ENCODE data around the gene COG7. TPM values are rescaled to one million over a fixed set of nuclear protein-coding genes. Genes with fewer than 3 reads are reported as not detected.
"Not testable (repeated sequence)": the region's sequence is repeated elsewhere in the genome, so short reads cannot be mapped to it uniquely, and the experiment has no call there.

COG7 gene
- total RNA-seq, 5 donors from 2014 or later (not counting 1 experiment from before 2014, with no cell fraction given) = 15.8 to 23.2 (median 22.4) TPM

- CTCF ChIA-PET = interaction anchor here (0.6 kb wide), 2 partner anchors 9 to 70 kb away, joined by 3 to 10 read pairs; no protein-coding TSS in a partner anchor
These were observed 15.4 kb downstream of the COG7 start for GRCh38 chr16:23437542-23437941.

GRCh38 chr16:23436951-23437350 lies 16.0 kb downstream of the COG7 start:
- peaks cover 42% of the 10 kb centered on the region for H3K36me3 Mint-ChIP-seq
- ATAC-seq (replicated peaks in 1 of 4) = no peak
- peaks cover 0 to 7% (median 5%) of the 10 kb centered on the region in 3 donors for H3K4me1 Mint-ChIP-seq
- CTCF ChIA-PET = interaction anchor here (0.6 to 1.8 kb wide), 2 partner anchors 11 to 71 kb away, joined by 3 to 5 read pairs; no protein-coding TSS in a partner anchor
- Histone ChIP-seq H3K9me3 (no peaks in the 10 kb centered on the region), H3K36me3 (ENCODE audit: control insufficient read depth in 2 of 2, extremely low read depth in 1 of 2, insufficient read depth in 1 of 2, low read length in 1 of 2) (peaks cover 16 to 48% of the 10 kb centered on the region in 2 donors), H3K4me1 (ENCODE audit: control insufficient read depth in 1 of 2, extremely low read depth in 1 of 2, insufficient read depth in 2 of 2, low read length in 2 of 2) (no peaks in the 10 kb centered on the region), H3K27ac (ENCODE audit: low read length) (no peak overlapping the region), H3K4me3 (ENCODE audit: control insufficient read depth in 1 of 2, extremely low read depth in 1 of 2, low read length in 1 of 2) (no peak overlapping the region), H3K27me3 (replicated peaks in 1 of 2; ENCODE audit: control insufficient read depth in 2 of 2, extremely low read depth in 1 of 2, insufficient read depth in 2 of 2, low read length in 1 of 2) (no peaks in the 10 kb centered on the region)
- no peak for DNase-seq
- no peak overlapping the region for H3K4me3 Mint-ChIP-seq
- H3K27ac Mint-ChIP-seq = no peak overlapping the region
- 94% methylated on average over 4 of the region's 4 CpGs for whole genome bisulfite sequencing (ENCODE audit: insufficient coverage)
- no peaks in the 10 kb centered on the region for H3K27me3 Mint-ChIP-seq
- POLR2A ChIA-PET = no interaction called here
- H3K9me3 Mint-ChIP-seq = no peaks in the 10 kb centered on the region

More at GRCh38 chr16:23437542-23437941, 15.4 kb downstream of the COG7 start:
- POLR2A ChIA-PET; DNase-seq; ATAC-seq (replicated peaks in 1 of 4); H3K9me3 Mint-ChIP-seq; H3K4me3 ChIP-seq (ENCODE audit: control insufficient read depth in 1 of 2, extremely low read depth in 1 of 2, low read length in 1 of 2); H3K9me3 ChIP-seq; H3K4me1 ChIP-seq (ENCODE audit: control insufficient read depth in 1 of 2, extremely low read depth in 1 of 2, insufficient read depth in 2 of 2, low read length in 2 of 2); H3K27me3 ChIP-seq (replicated peaks in 1 of 2; ENCODE audit: control insufficient read depth in 2 of 2, extremely low read depth in 1 of 2, insufficient read depth in 2 of 2, low read length in 1 of 2); H3K27me3 Mint-ChIP-seq; H3K4me3 Mint-ChIP-seq; H3K27ac ChIP-seq (ENCODE audit: low read length); H3K4me1 Mint-ChIP-seq; H3K27ac Mint-ChIP-seq: not testable (repeated sequence)
- H3K36me3 ChIP-seq (ENCODE audit: control insufficient read depth in 2 of 2, extremely low read depth in 1 of 2, insufficient read depth in 1 of 2, low read length in 1 of 2) = peaks cover 16 to 48% of the 10 kb centered on the region in 2 donors
- H3K36me3 Mint-ChIP-seq = peaks cover 42% of the 10 kb centered on the region
- WGBS (ENCODE audit: insufficient coverage) = 90% methylated on average over 2 of the region's 7 CpGs

GRCh38 chr16:23435500-23435899 lies 17.5 kb downstream of the COG7 start:
- peaks cover 0 to 7% (median 5%) of the 10 kb centered on the region in 3 donors for H3K4me1 Mint-ChIP-seq
- Histone ChIP-seq H3K27ac (ENCODE audit: low read length) (no peak overlapping the region), H3K36me3 (ENCODE audit: control insufficient read depth in 2 of 2, extremely low read depth in 1 of 2, insufficient read depth in 1 of 2, low read length in 1 of 2) (peaks cover 22 to 49% of the 10 kb centered on the region in 2 donors), H3K9me3 (no peaks in the 10 kb centered on the region), H3K4me1 (ENCODE audit: control insufficient read depth in 1 of 2, extremely low read depth in 1 of 2, insufficient read depth in 2 of 2, low read length in 2 of 2) (no peaks in the 10 kb centered on the region), H3K27me3 (replicated peaks in 1 of 2; ENCODE audit: control insufficient read depth in 2 of 2, extremely low read depth in 1 of 2, insufficient read depth in 2 of 2, low read length in 1 of 2) (no peaks in the 10 kb centered on the region), H3K4me3 (ENCODE audit: control insufficient read depth in 1 of 2, extremely low read depth in 1 of 2, low read length in 1 of 2) (no peak overlapping the region)
- H3K27me3 Mint-ChIP-seq = no peaks in the 10 kb centered on the region
- no peak overlapping the region for H3K4me3 Mint-ChIP-seq
- H3K36me3 Mint-ChIP-seq = peaks cover 36% of the 10 kb centered on the region
- ChIA-PET CTCF (interaction anchor here (0.6 to 2.5 kb wide), 7 partner anchors 10 to 251 kb away, joined by 3 to 13 read pairs (median 5); partner anchors contain the start of gene COG7 (in 1 of the 2)), POLR2A (interaction anchor here in 1 of 2 donors (0.5 kb wide), 1 partner anchor 1633 kb away, joined by 7 read pairs; no protein-coding TSS in a partner anchor)
- H3K27ac Mint-ChIP-seq = no peak overlapping the region
- 59% methylated on average over 3 of the region's 6 CpGs for WGBS (ENCODE audit: insufficient coverage)
- DNase-seq (peak; percentile 18 to 77 (median 49)), ATAC-seq (replicated peaks in 1 of 4) (peak; percentile 80 to 90 (median 83))
- H3K9me3 Mint-ChIP-seq = no peaks in the 10 kb centered on the region

- POLR2A ChIA-PET = no interaction called here
- no peaks in the 10 kb centered on the region for H3K9me3 ChIP-seq
- H3K4me3 ChIP-seq (ENCODE audit: control insufficient read depth in 1 of 2, extremely low read depth in 1 of 2, low read length in 1 of 2) = no peak overlapping the region
- CTCF ChIA-PET = interaction anchor here (0.6 to 2.5 kb wide), 6 partner anchors 9 to 732 kb away, joined by 3 to 13 read pairs (median 5); partner anchors contain the start of gene COG7 (in 2 of the 2)
- H3K27me3 ChIP-seq (replicated peaks in 1 of 2; ENCODE audit: control insufficient read depth in 2 of 2, extremely low read depth in 1 of 2, insufficient read depth in 2 of 2, low read length in 1 of 2) = no peaks in the 10 kb centered on the region
- H3K4me3 Mint-ChIP-seq = no peak overlapping the region
- H3K4me1 Mint-ChIP-seq = peaks cover 0 to 7% (median 5%) of the 10 kb centered on the region in 3 donors
- H3K27ac ChIP-seq (ENCODE audit: low read length) = no peak overlapping the region
- H3K36me3 ChIP-seq (ENCODE audit: control insufficient read depth in 2 of 2, extremely low read depth in 1 of 2, insufficient read depth in 1 of 2, low read length in 1 of 2) = peaks cover 26 to 56% of the 10 kb centered on the region in 2 donors
- no CpG with 5 or more reads among the region's 6 CpGs for WGBS (ENCODE audit: insufficient coverage)
- H3K4me1 ChIP-seq (ENCODE audit: control insufficient read depth in 1 of 2, extremely low read depth in 1 of 2, insufficient read depth in 2 of 2, low read length in 2 of 2) = no peaks in the 10 kb centered on the region
- no peak for ATAC-seq (replicated peaks in 1 of 4)
- no peak overlapping the region for H3K27ac Mint-ChIP-seq
- H3K27me3 Mint-ChIP-seq = no peaks in the 10 kb centered on the region
- peak in 10 of 35 experiments; percentile 0 to 80 (median 16) for DNase-seq
- no peaks in the 10 kb centered on the region for H3K9me3 Mint-ChIP-seq
- H3K36me3 Mint-ChIP-seq = peaks cover 39% of the 10 kb centered on the region
These were observed 18.6 kb downstream of the COG7 start for GRCh38 chr16:23434380-23434779.

GRCh38 chr16:23433261-23433920 lies 19.6 kb downstream of the COG7 start:
- 96% methylated on average over 14 of the region's 16 CpGs for WGBS (ENCODE audit: insufficient coverage)
- ATAC-seq (replicated peaks in 1 of 4) (no peak), DNase-seq (no peak)
- Mint-ChIP-seq H3K27me3 (no peaks in the 10 kb centered on the region), H3K36me3 (peaks cover 35% of the 10 kb centered on the region), H3K27ac (no peak overlapping the region), H3K4me1 (peaks cover 0 to 7% (median 5%) of the 10 kb centered on the region in 3 donors), H3K4me3 (no peak overlapping the region), H3K9me3 (no peaks in the 10 kb centered on the region)
- Histone ChIP-seq H3K9me3 (no peaks in the 10 kb centered on the region), H3K36me3 (ENCODE audit: control insufficient read depth in 2 of 2, extremely low read depth in 1 of 2, insufficient read depth in 1 of 2, low read length in 1 of 2) (peaks cover 26 to 58% of the 10 kb centered on the region in 2 donors), H3K27me3 (replicated peaks in 1 of 2; ENCODE audit: control insufficient read depth in 2 of 2, extremely low read depth in 1 of 2, insufficient read depth in 2 of 2, low read length in 1 of 2) (no peaks in the 10 kb centered on the region), H3K4me1 (ENCODE audit: control insufficient read depth in 1 of 2, extremely low read depth in 1 of 2, insufficient read depth in 2 of 2, low read length in 2 of 2) (no peaks in the 10 kb centered on the region), H3K4me3 (ENCODE audit: control insufficient read depth in 1 of 2, extremely low read depth in 1 of 2, low read length in 1 of 2) (no peak overlapping the region), H3K27ac (ENCODE audit: low read length) (no peak overlapping the region)
- ChIA-PET POLR2A (no interaction called here), CTCF (interaction anchor here (0.6 to 2.5 kb wide), 9 partner anchors 8 to 1518 kb away, joined by 3 to 13 read pairs (median 4); partner anchors contain the start of gene COG7 (in 2 of the 2))

GRCh38 chr16:23432176-23433128 lies 20.5 kb downstream of the COG7 start:
- H3K27me3 Mint-ChIP-seq = no peaks in the 10 kb centered on the region
- no peaks in the 10 kb centered on the region for H3K27me3 ChIP-seq (replicated peaks in 1 of 2; ENCODE audit: control insufficient read depth in 2 of 2, extremely low read depth in 1 of 2, insufficient read depth in 2 of 2, low read length in 1 of 2)
- ChIA-PET CTCF (interaction anchor here (0.6 to 0.8 kb wide), 4 partner anchors 74 to 1354 kb away, joined by 3 to 6 read pairs (median 4); no protein-coding TSS in a partner anchor), POLR2A (no interaction called here)
- H3K4me1 Mint-ChIP-seq = peaks cover 0 to 7% (median 5%) of the 10 kb centered on the region in 3 donors
- peaks cover 30 to 56% of the 10 kb centered on the region in 2 donors for H3K36me3 ChIP-seq (ENCODE audit: control insufficient read depth in 2 of 2, extremely low read depth in 1 of 2, insufficient read depth in 1 of 2, low read length in 1 of 2)
- H3K9me3 Mint-ChIP-seq = no peaks in the 10 kb centered on the region
- DNase-seq (no peak), ATAC-seq (replicated peaks in 1 of 4) (no peak)
- no peak overlapping the region for H3K4me3 ChIP-seq (ENCODE audit: control insufficient read depth in 1 of 2, extremely low read depth in 1 of 2, low read length in 1 of 2)
- no peak overlapping the region for H3K27ac ChIP-seq (ENCODE audit: low read length)
- no peak overlapping the region for H3K27ac Mint-ChIP-seq
- no peaks in the 10 kb centered on the region for H3K4me1 ChIP-seq (ENCODE audit: control insufficient read depth in 1 of 2, extremely low read depth in 1 of 2, insufficient read depth in 2 of 2, low read length in 2 of 2)
- peaks cover 35% of the 10 kb centered on the region for H3K36me3 Mint-ChIP-seq
- H3K4me3 Mint-ChIP-seq = no peak overlapping the region
- no peaks in the 10 kb centered on the region for H3K9me3 ChIP-seq
- WGBS (ENCODE audit: insufficient coverage) = no CpG with 5 or more reads among the region's 10 CpGs

Data from T-cell (primary cell).